Effector CD8-positive, alpha-beta T cell (primary cell): Measurements from ENCODE around the gene SLC29A3.

Experiments
- DNase-seq: peaks from one replicate; lab custom pipeline; 2025; lab: John Stamatoyannopoulos, UW

SLC29A3 gene

DNA sequence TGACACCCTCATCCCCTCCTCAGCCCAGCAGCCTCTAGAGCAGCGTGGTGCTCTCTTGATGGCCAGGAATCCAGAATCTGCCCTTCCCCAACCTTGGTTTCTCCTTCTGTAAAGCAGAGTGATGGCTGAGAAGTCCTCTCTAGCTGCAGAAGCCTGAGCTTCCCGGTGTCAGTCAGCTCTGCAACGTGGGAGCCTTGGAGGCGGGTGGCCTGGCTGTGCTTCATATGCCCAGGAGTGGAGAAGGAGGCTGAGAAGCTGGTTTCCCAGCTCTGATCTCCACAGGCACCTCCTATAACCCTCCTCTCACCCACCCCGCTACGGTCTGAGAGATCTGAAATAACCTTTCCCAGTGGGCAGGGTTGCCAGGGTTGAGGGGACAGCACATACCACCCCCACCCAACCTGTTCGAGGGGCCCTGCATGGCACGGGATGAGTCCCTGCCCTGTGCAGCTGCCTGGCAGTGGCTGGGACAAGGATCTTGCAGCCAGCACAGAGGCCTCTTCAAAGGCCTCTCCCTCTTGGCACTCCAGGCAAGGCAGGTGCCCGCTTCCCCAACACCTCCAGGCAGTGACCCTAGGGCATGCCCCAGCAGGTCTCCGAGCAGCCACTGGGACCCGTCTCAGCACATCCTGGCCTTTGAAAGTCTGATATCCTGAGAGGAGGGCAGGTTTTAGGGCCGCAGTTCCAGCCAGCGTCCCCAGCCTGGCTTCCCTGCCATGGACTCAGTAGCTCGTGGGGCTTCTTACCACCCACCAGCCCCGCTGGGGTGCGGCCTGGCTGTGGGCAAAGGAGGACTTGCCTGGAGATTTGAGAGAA, 18.3 kb upstream of the SLC29A3 start:
- no peak for DNase-seq

- DNase-seq, result no peak
Measured at GRCh38 chr10:71301371-71301916, 17.6 kb upstream of the SLC29A3 start.

- no peak for DNase-seq
Measured at GRCh38 chr10:71302451-71302850, 16.6 kb upstream of the SLC29A3 start.

- no peak for DNase-seq
Measured at GRCh38 chr10:71302874-71303568, 16.0 kb upstream of the SLC29A3 start.

- no peak for DNase-seq
Measured at GRCh38 chr10:71303569-71303907, 15.5 kb upstream of the SLC29A3 start.

GRCh38 chr10:71304914-71305313, 14.1 kb upstream of the SLC29A3 start:
- DNase-seq, result no peak

- DNase-seq, result no peak
Measured at GRCh38 chr10:71306979-71307378, 12.1 kb upstream of the SLC29A3 start.

DNA sequence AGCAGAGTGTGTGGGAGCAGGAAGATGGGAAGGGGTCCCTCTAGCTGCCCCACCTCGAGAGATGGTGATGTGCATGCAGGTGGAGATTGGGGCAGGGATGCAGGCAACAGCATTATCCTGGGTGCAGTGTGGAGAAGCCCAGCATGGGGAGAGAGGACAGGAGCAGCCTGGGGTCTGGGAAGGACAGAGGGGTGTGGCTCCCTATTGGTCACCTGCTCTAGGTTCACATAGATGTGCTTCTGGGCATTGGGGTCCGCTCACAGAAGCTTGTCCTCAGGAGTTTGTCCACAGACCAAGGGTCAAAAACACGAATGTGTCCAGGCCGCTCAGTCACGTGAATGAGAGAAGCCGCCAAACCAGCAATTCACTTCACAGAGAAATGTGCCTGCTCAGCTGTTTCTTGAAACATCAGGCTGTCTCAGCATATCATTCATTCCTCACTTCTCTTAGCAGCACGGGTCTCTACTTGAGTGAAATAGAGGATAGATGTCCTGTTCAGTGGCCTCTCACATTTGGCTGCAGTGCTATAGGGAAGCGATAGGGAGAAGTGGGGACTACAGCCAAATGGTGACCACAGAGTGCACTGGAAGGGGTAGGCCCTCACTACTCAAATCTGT, 11.5 kb upstream of the SLC29A3 start:
- DNase-seq, result no peak

DNA sequence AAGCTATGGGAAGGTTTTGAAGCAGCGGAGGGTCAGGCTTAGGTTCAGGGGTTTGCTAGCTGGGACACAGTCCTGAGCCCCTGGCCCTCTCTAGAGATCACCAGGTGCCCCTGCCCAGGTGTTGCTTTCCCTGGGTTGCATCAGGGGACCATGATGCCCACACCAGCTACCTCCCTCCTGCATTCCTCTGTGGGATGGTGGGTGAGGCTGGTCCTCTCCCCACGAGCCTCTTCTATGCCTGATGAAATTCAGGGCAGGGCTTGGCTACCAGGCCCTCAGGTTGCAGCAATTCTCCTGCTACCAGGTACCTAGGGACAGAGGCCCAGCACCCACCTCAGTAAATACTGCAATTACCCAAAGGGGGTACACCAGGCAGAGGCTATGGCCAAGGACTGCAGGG, 10.8 kb upstream of the SLC29A3 start:
- no peak for DNase-seq

DNA sequence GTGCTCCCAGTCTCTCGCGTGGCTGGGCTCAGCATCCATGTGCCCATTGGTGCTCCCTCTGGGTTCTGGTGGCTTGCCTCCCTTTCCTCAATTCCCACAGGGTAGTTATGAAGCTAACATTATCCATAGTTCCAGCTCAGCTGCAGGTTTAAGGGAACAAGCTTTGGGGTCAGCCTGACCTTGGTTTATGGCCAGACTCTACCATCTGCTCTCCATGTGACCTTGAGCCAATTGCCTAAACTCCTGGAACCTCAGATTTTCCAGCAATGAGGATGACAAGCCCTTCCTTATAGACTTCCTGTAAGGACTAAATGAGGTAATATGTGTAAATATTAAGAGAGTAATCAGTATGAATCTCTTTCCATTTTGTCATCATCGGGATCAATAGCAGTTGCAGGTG, 10.1 kb upstream of the SLC29A3 start:
- DNase-seq, result no peak

DNA sequence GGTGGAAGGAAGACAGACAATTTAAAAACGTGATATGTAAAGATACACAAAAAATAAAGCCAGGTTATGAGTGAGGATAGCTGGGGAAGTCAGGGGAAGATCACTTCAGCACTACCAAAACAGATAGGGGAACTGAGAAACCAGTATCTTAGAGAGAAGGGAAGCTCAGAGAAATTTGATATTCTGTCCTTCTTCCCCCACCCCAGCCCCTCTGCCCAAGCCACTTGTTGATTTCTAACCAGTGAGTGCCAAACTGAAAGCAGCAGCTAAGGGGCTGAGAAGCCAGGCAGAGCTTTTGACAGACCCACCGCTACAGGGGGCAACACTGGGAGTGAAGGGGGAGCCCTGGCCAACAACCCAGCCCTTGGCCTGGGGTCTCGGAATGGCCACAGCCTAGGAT, 9.1 kb upstream of the SLC29A3 start:
- DNase-seq, result no peak

GRCh38 chr10:71312220-71312619, 6.8 kb upstream of the SLC29A3 start:
- DNase-seq, result no peak

GRCh38 chr10:71312811-71313789, 6.0 kb upstream of the SLC29A3 start:
- no peak for DNase-seq

DNA sequence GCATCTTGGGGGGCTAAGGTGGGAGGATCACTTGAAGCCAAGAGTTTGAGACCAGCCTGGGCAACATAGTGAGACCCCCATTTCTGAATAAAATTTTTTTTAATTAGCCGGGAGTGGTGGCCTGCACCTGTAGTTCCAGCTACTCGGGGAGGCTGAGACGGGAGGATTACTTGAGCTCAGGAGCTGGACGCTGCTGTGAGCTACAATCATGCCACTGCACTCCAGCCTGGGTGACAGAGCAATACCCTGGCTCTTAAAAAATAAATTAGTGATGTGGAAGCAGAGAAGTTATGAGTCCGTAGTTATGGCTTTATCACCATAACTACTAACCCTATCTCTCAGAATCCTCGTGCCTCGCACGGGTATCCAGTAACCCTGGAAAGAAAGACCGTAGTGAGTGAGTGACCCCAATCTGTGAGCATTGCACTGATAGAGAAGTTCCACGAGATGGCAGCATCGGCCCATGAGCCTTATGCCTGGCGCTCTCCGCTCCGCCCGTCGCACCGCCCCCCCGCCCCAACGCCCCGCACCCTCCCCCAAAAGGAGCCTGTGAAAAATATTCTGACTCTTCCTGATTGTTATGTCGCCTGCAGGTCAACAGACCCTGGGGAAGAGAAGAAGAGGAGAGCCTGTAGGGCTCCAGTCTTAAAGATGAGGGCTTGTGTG, 4.9 kb upstream of the SLC29A3 start:
- DNase-seq, result peak; percentile 48

DNA sequence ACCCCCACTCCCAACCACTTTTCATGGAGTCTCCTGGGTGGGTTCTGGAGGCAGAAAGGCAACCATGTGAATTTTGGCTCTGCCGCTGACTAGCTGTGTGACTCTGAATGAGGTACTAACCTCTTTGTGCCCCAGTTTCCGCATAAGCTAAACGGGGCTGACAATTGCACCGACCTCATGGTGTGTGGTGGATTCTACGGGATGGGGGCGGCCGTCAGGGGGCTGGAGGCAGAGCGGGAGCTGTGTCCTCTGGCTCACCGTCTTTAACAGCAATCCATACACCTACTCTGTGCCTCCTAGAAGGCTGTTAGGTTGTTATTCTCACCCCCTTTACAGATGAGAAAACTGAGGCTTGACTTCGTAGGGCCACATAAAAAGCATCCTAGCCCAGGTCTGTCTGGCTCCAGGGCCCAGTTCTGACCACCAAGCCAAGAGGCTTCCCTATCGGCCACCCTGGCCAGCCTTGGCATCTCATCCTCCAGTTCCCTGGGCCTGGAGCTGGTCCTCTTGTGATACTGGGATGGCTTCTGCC, 4.3 kb upstream of the SLC29A3 start:
- DNase-seq, result no peak

- no peak for DNase-seq
Measured at GRCh38 chr10:71316056-71316785, 2.8 kb upstream of the SLC29A3 start.

DNA sequence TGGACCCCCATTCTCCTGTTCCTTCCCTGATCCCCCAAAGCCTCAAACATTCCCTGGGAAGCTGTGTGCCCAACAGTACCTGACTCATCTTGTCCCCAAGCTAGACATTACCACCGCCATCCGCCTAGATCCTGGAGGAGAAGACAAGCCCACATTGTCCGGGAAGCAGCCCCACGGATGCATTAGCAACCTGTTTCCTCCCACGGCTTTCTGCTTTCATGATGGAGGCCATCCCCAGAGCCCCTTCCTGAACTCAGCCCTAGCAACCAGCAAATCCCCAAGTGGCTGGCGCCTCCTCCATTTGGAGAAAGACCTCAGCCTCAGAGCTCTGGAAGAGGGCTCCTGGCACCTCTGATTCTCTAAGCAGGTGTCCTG, 2.3 kb upstream of the SLC29A3 start:
- DNase-seq, result no peak

DNA sequence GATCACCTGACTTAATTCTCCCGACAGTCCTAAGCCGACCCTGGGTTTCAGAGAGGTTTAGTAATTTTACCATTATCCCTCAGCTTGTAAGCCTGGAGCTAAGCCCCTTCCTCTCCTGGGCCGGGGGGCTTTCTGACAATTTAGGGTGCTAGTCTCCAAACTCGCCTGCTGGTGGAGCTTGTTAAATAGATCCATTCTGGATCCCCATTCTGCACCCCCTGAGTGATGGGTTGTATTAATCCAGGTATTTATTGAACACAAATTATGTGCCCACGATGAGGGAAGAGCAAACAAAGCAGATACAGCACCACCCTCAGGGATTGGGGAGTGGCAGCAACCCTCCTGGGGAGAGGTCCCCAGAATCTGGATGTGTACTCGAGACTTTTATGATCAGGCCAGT, 1.3 kb upstream of the SLC29A3 start:
- DNase-seq, result no peak

GRCh38 chr10:71319800-71320392, 837 bp downstream of the SLC29A3 start:
- DNase-seq, result no peak

DNA sequence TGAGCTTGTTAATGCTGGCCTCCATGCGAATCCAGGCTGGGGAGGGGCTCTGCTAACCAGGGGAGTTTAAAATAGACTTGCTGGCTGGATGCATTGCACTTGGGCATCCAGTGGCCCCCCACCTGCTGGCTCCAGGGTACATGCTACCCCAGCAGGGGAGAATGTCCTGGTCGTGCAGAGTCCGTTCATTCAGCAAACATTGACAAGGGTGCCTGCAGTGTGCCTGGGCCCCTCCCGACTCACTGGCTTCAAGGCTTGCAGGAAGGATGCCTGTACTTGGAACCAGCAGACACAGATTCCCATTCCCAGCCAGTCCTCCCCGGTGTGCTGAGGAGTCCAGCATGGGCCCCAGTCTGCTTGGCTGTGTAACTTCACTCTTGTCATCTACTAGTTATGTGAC, 1.5 kb downstream of the SLC29A3 start:
- DNase-seq, result no peak
